ENCODE measurements around the gene TMEM178A.

The TMEM178A gene

DNA sequence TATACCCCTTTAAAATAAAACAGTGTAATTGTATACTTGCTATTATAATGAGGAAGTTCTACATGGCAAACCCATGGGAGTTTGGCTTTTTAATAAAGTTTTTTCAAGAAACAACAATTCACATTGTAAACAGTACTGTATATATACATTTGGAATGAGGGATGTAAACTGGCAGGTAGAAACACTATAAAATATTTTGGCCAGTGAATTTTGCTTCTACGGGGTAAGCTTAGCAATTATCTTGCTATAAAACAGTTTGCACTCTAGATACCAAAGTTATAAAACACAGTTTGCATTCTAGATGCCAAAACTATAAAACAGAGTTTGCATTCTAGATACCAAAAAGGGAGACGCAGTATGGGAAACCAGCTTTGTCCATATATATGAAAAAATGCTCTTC, 96.7 kb downstream of the TMEM178A start:
- Histone ChIP-seq H3K9ac (ENCODE audit: low read length) (no peak overlapping the region), H3K9me3 (replicated peaks; ENCODE audit: insufficient read depth, low read length) (no peaks in the 10 kb centered on the region), H3K27me3 (replicated peaks; ENCODE audit: insufficient read depth, low read length) (no peaks in the 10 kb centered on the region), H2AFZ (ENCODE audit: low read length) (no peak overlapping the region), H4K20me1 (ENCODE audit: insufficient read depth, low read length) (no peaks in the 10 kb centered on the region), H3K9me2 (replicated peaks; ENCODE audit: insufficient read depth, low read length) (no peaks in the 10 kb centered on the region), H3F3A (ENCODE audit: insufficient read depth, low read length) (no peaks in the 10 kb centered on the region), H3K4me2 (ENCODE audit: low read depth, low read length) (no peak overlapping the region), H3K4me1 (ENCODE audit: low read length) (no peaks in the 10 kb centered on the region), H3K79me2 (ENCODE audit: low read length) (no peaks in the 10 kb centered on the region), H3K4me3 (ENCODE audit: low read length) (no peak overlapping the region), H3K27ac (ENCODE audit: low read length) (no peak overlapping the region), H3K36me3 (replicated peaks; ENCODE audit: insufficient read depth, low read length) (peaks cover 2% of the 10 kb centered on the region; the same call in 1 of the 2 replicates)
- TF ChIP-seq EZH2phosphoT487 (IDR thresholded peaks at IDR 0.05; ENCODE audit: low read length) (no peak), EZH2 (optimal IDR thresholded peaks at IDR 0.05; ENCODE audit: low read depth, low read length) (no peak)
- TF ChIP-seq, protein P1, sequence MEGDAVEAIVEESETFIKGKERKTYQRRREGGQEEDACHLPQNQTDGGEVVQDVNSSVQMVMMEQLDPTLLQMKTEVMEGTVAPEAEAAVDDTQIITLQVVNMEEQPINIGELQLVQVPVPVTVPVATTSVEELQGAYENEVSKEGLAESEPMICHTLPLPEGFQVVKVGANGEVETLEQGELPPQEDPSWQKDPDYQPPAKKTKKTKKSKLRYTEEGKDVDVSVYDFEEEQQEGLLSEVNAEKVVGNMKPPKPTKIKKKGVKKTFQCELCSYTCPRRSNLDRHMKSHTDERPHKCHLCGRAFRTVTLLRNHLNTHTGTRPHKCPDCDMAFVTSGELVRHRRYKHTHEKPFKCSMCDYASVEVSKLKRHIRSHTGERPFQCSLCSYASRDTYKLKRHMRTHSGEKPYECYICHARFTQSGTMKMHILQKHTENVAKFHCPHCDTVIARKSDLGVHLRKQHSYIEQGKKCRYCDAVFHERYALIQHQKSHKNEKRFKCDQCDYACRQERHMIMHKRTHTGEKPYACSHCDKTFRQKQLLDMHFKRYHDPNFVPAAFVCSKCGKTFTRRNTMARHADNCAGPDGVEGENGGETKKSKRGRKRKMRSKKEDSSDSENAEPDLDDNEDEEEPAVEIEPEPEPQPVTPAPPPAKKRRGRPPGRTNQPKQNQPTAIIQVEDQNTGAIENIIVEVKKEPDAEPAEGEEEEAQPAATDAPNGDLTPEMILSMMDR (IDR thresholded peaks at IDR 0.05; ENCODE audit: low read length) = no peak
- DNase-seq = no peak
